SH-SY5Y (cell line): ENCODE measurements around the gene MR1.

ENCODE experiments used
- GATA2 ChIP-seq: IDR thresholded peaks from 2 replicates; pipeline ENCODE4 v1.6.1; 2011; ENCODE audit warnings: mild to moderate bottlenecking, low read depth, low read length
- GATA3 ChIP-seq: IDR thresholded peaks from 2 replicates; pipeline ENCODE4 v1.6.1; 2011; ENCODE audit warnings: low read depth, mild to moderate bottlenecking, low read length, moderate library complexity

- TF ChIP-seq GATA2 = no peak
- TF ChIP-seq GATA3 = no peak
These were observed 73.9 kb downstream of the MR1 start for GRCh38 chr1:181107711-181108110.
